Gastrocnemius medialis (tissue), 4 donors: Measurements from ENCODE around the gene TMEM164.
A peak's percentile ranks its signal among the peaks of the same experiment; 100 is the strongest.

Experiments used
- POLR2A ChIP-seq, 2 donors: fragments of 450-650 bp; IDR thresholded peaks; one replicate each; pipeline ENCODE4 v1.6.1; 2017; ENCODE audit warnings: antibody characterized with exemption in 2 of 2, mild to moderate bottlenecking in 2 of 2, moderate library complexity in 2 of 2
- TF ChIP-seq, protein P1 (sequence below), 5 experiments: fragments of 450-650 bp in 3 of 5; fragments of 200-600 bp in 2 of 5; sonication (generic) in 2 of 5; IDR thresholded peaks in 4 of 5; conservative IDR thresholded peaks in 1 of 5; 1 replicate in 4 of 5; 2 replicates in 1 of 5; pipeline ENCODE4 v1.5.1; 2016 to 2019; ENCODE audit warnings: antibody characterized with exemption in 5 of 5, mild to moderate bottlenecking in 3 of 5, moderate library complexity in 3 of 5

- peak in 1 of 2 donors; percentile 39 for TF ChIP-seq POLR2A (IDR thresholded peaks at IDR 0.05)
- TF ChIP-seq, protein P1, sequence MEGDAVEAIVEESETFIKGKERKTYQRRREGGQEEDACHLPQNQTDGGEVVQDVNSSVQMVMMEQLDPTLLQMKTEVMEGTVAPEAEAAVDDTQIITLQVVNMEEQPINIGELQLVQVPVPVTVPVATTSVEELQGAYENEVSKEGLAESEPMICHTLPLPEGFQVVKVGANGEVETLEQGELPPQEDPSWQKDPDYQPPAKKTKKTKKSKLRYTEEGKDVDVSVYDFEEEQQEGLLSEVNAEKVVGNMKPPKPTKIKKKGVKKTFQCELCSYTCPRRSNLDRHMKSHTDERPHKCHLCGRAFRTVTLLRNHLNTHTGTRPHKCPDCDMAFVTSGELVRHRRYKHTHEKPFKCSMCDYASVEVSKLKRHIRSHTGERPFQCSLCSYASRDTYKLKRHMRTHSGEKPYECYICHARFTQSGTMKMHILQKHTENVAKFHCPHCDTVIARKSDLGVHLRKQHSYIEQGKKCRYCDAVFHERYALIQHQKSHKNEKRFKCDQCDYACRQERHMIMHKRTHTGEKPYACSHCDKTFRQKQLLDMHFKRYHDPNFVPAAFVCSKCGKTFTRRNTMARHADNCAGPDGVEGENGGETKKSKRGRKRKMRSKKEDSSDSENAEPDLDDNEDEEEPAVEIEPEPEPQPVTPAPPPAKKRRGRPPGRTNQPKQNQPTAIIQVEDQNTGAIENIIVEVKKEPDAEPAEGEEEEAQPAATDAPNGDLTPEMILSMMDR (IDR thresholded peaks at IDR 0.05 in 4 of 5, conservative IDR thresholded peaks at IDR 0.05 in 1 of 5): no peak
These were observed 56.5 kb downstream of the TMEM164 start for GRCh38 chrX:110059410-110059809.
